ENCODE measurements around the gene MRPS14.

The MRPS14 gene

DNA sequence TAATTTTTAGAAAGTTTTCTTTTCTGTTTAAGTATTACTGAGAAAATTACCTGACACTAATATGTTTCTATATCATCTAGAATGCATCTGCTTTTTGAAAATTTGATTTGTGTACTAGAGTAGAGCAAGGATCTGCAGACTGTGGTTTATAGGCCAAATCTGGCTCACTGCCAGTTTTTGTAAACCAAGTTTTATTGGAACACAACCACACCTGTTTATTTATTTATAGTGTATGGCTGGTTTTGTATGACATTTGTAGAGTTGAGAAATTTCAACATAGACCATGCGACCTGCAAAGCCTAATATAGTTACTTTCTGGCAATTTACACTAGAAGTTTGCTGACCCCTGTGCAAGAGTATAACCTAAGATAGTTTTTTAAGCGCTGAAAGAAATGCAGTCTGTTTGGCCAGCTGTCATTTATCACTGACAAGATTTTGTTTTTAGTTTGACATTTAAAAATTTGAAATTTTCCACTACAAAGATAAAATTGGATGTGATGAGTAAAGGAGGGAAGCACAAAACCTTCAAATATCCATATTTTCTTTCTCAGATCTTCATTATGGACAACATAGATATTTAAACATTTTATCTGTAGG is 59.6 kb downstream of the MRPS14 start:
- no peak for DNase-seq
- intact Hi-C loops (cut with DNase I), result no loop called here

Data from posterior cingulate gyrus (tissue), 11 donors.